HG02973 (cell line): ENCODE results near the gene SYNDIG1.

Experiments used
- ATAC-seq: cut with Tn5 transposase; IDR thresholded peaks from one replicate; pipeline ENCODE4 v1.9.1; 2021; ENCODE audit warnings: moderate library complexity; ENCODE audit not compliant: unreplicated experiment

SYNDIG1 gene

GRCh38 chr20:24627926-24628325 is 158.5 kb downstream of the SYNDIG1 start:
- ATAC-seq, result no peak

- no peak for ATAC-seq
These were observed 159.6 kb downstream of the SYNDIG1 start for GRCh38 chr20:24628985-24629384.

- no peak for ATAC-seq
These were observed 160.2 kb downstream of the SYNDIG1 start for GRCh38 chr20:24629668-24630067.

- ATAC-seq, result no peak
These were observed 161.2 kb downstream of the SYNDIG1 start for GRCh38 chr20:24630486-24631172.

- ATAC-seq, result no peak
These were observed 161.7 kb downstream of the SYNDIG1 start for GRCh38 chr20:24631173-24631505.

- no peak for ATAC-seq
These were observed 163.2 kb downstream of the SYNDIG1 start for GRCh38 chr20:24632581-24632980.

- ATAC-seq, result no peak
These were observed 163.6 kb downstream of the SYNDIG1 start for GRCh38 chr20:24633026-24633425.

- no peak for ATAC-seq
These were observed 164.1 kb downstream of the SYNDIG1 start for GRCh38 chr20:24633521-24633920.

- no peak for ATAC-seq
These were observed 165.4 kb downstream of the SYNDIG1 start for GRCh38 chr20:24634855-24635254.

GRCh38 chr20:24636626-24637025 is 167.2 kb downstream of the SYNDIG1 start:
- ATAC-seq, result no peak

GRCh38 chr20:24637087-24637486 is 167.7 kb downstream of the SYNDIG1 start:
- no peak for ATAC-seq

GRCh38 chr20:24637941-24638340 is 168.5 kb downstream of the SYNDIG1 start:
- ATAC-seq, result no peak

- ATAC-seq, result no peak
These were observed 169.4 kb downstream of the SYNDIG1 start for GRCh38 chr20:24638591-24639548.

GRCh38 chr20:24640276-24640675 is 170.8 kb downstream of the SYNDIG1 start:
- ATAC-seq, result no peak

GRCh38 chr20:24640686-24641085 is 171.3 kb downstream of the SYNDIG1 start:
- ATAC-seq, result no peak

GRCh38 chr20:24643731-24644626 is 174.6 kb downstream of the SYNDIG1 start:
- no peak for ATAC-seq

- ATAC-seq, result no peak
These were observed 176.9 kb downstream of the SYNDIG1 start for GRCh38 chr20:24646321-24646720.

GRCh38 chr20:24647713-24648112 is 178.3 kb downstream of the SYNDIG1 start:
- no peak for ATAC-seq

GRCh38 chr20:24648481-24648880 is 179.1 kb downstream of the SYNDIG1 start:
- no peak for ATAC-seq

- peak; percentile 69 for ATAC-seq
These were observed 179.5 kb downstream of the SYNDIG1 start for GRCh38 chr20:24648919-24649318.
